Lower lobe of right lung (tissue), 2 donors: ENCODE data around the gene ERVMER34-1. TPM values are rescaled to one million over a fixed set of nuclear protein-coding genes. Genes with fewer than 3 reads are reported as not detected.
A peak's percentile ranks its signal among the peaks of the same experiment; 100 is the strongest.

Experiments used
- ATAC-seq, 2 donors: fragments of 200-7000 bp; cut with Tn5 transposase; one replicate each; pipeline ENCODE4 v1.9.1; 2020 to 2022; ENCODE audit warnings: mild to moderate bottlenecking in 2 of 2, moderate library complexity in 2 of 2
- DNase-seq: peaks from one replicate; pipeline ENCODE4 v3.0.0-alpha.2; 2020
- H3K27ac ChIP-seq: fragments of 200-600 bp; one replicate; pipeline ENCODE4 v1.8.0; 2022
- H3K27me3 ChIP-seq: fragments of 200-600 bp; one replicate; pipeline ENCODE4 v1.8.0; 2022; ENCODE audit warnings: low read depth
- H3K36me3 ChIP-seq: fragments of 200-600 bp; one replicate; pipeline ENCODE4 v1.8.0; 2022; ENCODE audit warnings: mild to moderate bottlenecking
- H3K4me1 ChIP-seq: fragments of 200-600 bp; one replicate; pipeline ENCODE4 v1.8.0; 2022
- H3K4me3 ChIP-seq: fragments of 200-600 bp; one replicate; pipeline ENCODE4 v1.8.0; 2022; ENCODE audit warnings: mild to moderate bottlenecking
- H3K9me3 ChIP-seq: fragments of 200-600 bp; one replicate; pipeline ENCODE4 v1.8.0; 2022
- CTCF ChIP-seq: fragments of 200-600 bp; IDR thresholded peaks from one replicate; pipeline ENCODE4 v1.8.0; 2022; ENCODE audit warnings: antibody characterized with exemption, mild to moderate bottlenecking
- intact Hi-C: fragments of 100-400 bp; cut with DNase I; formaldehyde crosslinking; loops from one replicate; pipeline ENCODE4 v1.11.0; 2022
- total RNA-seq: library from RNA; stranded (reverse); fragmentation: NEBNext Ultra II Directional; extraction: Animal tissue kit (Norgen Biotek cat#: 25700); gene quantifications from one replicate; pipeline ENCODE4 v1.2.1, GENCODE V29; 2021
- donor health status: DM: no; HTN: yes; CAD: no; lungs with severe emphysema.

The ERVMER34-1 gene
- total RNA-seq, 1 donor from 2014 or later, result 1.5 TPM

- intact Hi-C loops, result no loop called here
- Histone ChIP-seq H3K36me3 (no peaks in the 10 kb centered on the region), H3K27ac (no peak overlapping the region), H3K4me1 (no peaks in the 10 kb centered on the region), H3K4me3 (no peak overlapping the region), H3K9me3 (no peaks in the 10 kb centered on the region), H3K27me3 (no peaks in the 10 kb centered on the region)
- DNase-seq (no peak), ATAC-seq (peak; percentile 60 to 90)
- TF ChIP-seq CTCF, result no peak
Measured at GRCh38 chr4:52743444-52744019, 7.7 kb downstream of the ERVMER34-1 start.

DNA sequence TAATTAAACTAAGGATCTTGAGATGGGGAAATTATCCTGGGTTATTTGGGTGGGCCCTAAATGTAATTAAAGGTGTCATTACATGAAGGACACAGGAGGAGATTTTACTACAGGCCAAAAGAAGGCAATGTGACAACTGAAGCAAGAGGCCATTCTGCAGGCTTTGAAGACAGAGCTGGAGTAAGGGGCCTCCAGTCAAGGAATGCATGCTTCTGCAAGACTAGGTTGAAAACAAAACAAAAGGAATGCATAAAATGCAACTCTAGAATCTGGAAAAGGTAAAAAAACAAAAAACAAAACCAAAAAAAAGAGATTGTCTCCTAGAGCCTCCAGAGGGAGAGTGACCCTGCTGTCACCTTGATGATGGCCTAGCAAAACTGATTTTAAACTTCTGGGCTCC, 21.6 kb downstream of the ERVMER34-1 start:
- no peak for TF ChIP-seq CTCF
- Histone ChIP-seq H3K27ac (no peak overlapping the region), H3K4me1 (no peaks in the 10 kb centered on the region), H3K4me3 (no peak overlapping the region), H3K9me3 (no peaks in the 10 kb centered on the region), H3K27me3 (no peaks in the 10 kb centered on the region), H3K36me3 (no peaks in the 10 kb centered on the region)
- DNase-seq, result no peak
- intact Hi-C loops, result no loop called here
- no peak for ATAC-seq

DNA sequence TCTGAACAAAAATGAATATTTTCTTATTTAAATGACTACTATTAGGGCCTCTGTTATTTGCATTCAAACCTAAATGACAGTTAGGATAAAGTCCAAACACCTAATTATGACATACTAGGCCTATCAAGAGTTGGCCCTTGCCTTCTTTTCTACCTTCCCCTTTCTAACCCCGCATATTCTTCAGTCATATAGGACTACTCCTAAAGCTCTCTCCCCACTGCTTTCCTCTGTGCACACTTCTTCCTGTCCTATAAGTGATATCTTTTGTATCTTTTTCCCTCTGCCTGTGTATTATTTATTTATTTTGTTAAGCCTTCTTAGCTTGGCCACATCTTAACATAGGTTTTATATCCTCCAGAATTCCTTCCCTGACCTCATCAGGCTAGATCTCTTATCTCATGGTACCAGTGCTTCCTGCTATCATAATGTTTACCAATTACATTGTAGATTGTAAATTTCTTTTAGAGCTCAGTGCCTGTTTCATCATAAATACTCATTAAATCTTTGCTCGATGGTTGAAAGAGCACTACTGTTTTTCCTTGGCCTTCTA, 22.5 kb downstream of the ERVMER34-1 start:
- Histone ChIP-seq H3K4me3 (no peak overlapping the region), H3K4me1 (no peaks in the 10 kb centered on the region), H3K27me3 (no peaks in the 10 kb centered on the region), H3K36me3 (no peaks in the 10 kb centered on the region), H3K9me3 (no peaks in the 10 kb centered on the region), H3K27ac (no peak overlapping the region)
- TF ChIP-seq CTCF, result no peak
- intact Hi-C loops, result no loop called here
- ATAC-seq (no peak), DNase-seq (no peak)

DNA sequence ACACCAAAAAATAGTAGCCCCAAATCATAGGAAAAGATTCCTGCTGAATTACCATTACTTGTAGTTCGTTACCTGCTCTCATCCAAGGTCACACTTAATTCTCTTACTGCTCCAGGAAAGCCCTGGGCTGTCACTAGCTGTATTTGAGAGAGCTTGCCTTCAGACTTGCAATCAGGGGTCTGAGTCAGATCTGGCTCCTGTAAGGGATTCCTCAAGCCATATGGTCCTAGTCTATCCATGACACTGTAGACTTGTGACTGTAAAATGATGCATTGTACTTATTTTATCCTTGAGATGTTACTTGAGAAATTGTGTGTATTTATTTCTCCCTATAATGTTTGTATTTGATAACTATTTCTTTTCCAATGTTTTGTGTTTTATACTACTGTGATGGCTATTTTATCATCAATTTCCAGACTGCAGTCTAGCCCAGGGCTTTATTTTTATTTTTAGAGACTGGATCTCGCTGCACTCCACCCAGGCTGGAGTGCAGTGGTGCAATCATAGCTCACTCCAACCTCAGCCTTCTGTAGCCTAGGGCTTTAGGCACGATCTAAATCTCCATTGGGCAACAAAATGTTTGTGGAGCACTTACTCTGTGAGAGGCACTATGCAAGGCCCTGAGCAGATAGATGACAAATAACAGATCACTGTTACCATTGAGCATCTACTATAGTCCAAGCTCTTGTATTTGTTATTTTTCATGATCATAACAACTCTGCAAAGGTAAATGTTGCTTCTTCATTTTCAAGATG, 24.2 kb downstream of the ERVMER34-1 start:
- intact Hi-C loops, result no loop called here
- Histone ChIP-seq H3K27me3 (no peaks in the 10 kb centered on the region), H3K4me3 (no peak overlapping the region), H3K36me3 (no peaks in the 10 kb centered on the region), H3K9me3 (no peaks in the 10 kb centered on the region), H3K4me1 (peaks cover 7% of the 10 kb centered on the region), H3K27ac (no peak overlapping the region)
- no peak for TF ChIP-seq CTCF
- ATAC-seq (no peak), DNase-seq (no peak)

DNA sequence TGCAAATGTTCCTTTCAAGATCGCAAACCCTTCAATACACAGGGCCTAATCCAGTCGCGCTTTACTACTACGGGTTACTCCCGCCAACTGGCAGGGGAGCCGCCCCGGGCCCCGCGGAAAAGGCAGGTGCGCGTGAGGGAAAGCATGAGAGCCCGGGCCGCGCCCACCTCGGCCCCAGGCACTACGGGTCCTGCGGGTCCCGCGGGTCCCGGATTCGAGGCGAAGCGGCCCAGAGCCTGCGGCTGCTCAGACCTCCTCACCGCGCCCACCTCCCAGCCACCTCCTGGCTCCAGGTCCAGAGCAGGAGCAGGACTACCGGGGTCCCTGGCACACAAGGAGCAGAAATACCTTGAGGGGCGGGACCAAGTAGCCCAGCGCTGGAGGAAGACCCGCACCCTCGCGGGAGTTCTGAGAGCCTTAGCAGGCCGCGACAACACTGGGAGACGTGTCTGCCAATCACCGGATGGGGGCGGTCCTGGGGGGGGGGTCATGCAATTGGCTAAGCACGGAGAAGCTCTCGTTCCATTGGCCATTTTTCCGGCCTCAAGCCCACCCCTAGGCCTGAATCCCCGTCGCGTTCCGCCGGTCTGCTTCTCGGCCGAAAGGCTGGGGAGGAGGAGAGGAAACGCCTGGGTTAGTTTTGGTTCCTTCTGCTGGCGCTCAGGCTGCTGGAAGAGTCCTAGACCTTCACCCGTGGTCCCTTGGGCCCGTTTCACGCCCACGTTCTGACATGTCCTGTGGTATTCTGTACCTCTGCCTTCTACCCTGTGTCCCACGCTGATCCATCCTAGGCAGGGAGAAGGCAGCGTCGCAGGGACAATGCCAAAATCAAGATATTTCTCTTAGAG, 29.0 kb downstream of the ERVMER34-1 start:
- Histone ChIP-seq H3K4me1 (peaks cover 14% of the 10 kb centered on the region), H3K27ac (peak overlapping the region; percentile 90), H3K9me3 (no peaks in the 10 kb centered on the region), H3K27me3 (no peaks in the 10 kb centered on the region), H3K36me3 (peaks cover 4% of the 10 kb centered on the region), H3K4me3 (peak overlapping the region; percentile 88)
- ATAC-seq, result peak; percentile 99 to 100
- no peak for TF ChIP-seq CTCF
- intact Hi-C loops, result no loop called here
- peak; percentile 94 for DNase-seq
